NCI-H2196 (cell line): ENCODE results near the gene HRCT1.
"Not testable (repeated sequence)": the region's sequence is repeated elsewhere in the genome, so short reads cannot be mapped to it uniquely, and the experiment has no call there.

ENCODE experiments used
- DNase-seq: peaks from one replicate; lab custom pipeline; 2025; ENCODE audit not compliant: unreplicated experiment; lab: John Stamatoyannopoulos, UW

The HRCT1 gene

DNA sequence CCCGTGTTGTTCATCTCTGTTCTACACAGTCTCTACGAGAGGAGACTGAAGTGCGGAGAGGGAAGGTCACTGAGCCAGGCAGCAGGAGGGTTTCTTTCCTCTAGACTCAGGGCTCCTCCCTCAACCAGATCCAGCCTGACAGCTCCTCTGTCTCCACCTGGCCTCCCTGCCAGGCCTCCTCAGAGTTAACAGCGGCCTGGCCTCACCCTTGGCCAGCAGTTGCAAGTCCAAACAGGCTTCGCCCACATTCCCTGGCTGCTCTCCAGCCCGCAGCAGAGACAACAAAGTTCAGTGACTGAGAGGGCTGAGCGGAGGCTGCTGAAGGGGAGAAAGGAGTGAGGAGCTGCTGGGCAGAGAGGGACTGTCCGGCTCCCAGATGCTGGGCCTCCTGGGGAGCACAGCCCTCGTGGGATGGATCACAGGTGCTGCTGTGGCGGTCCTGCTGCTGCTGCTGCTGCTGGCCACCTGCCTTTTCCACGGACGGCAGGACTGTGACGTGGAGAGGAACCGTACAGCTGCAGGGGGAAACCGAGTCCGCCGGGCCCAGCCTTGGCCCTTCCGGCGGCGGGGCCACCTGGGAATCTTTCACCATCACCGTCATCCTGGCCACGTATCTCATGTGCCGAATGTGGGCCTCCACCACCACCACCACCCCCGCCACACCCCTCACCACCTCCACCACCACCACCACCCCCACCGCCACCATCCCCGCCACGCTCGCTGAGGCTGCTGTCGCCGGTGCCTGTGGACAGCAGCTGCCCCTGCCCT lies at the start of gene HRCT1:
Gene HRCT1 (plus strand): TSS at position 291 of the 768 bp plus-strand sequence. CDS start 86 bp downstream, at position 377.
- peak; percentile 97 for DNase-seq

DNA sequence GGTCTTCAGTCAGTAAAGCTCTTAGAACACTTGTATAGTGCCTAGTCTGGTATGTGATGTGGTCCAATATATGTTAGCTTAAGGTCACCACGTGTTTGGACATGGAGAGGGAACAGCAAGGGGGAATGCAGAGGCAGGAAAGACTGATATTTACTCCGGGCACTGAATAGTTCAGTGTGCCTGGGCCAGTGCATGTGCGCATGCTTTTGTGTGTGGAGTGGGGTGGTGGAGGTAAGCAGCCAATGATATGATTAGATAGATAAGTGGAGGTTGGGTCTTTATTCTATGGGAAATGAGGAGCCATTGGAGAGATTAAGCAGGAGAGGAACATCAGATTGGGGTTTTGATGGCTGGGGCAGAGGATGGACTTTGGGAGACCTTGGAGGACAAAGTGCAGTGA lies 49.8 kb upstream of the HRCT1 start:
- DNase-seq = no peak

DNA sequence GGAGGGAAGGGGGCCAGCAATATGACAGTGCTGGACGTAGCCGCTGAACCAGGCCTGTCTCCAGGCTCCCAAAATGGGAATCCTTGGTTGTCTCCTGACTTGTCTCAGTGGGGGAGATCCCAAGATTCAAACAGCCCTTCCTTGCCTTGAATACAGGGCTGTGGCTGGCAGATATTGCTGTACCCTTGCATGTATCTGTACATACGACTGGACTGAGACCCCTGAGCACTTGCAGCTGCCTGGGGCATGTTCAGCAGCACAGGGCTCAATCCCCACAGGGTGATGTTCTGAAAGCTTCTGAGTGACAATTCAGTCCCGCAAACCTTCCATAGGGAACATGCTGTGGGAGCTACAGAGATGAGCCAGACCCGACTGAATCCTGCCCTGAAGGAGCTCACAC lies 49.1 kb upstream of the HRCT1 start:
- no peak for DNase-seq

DNA sequence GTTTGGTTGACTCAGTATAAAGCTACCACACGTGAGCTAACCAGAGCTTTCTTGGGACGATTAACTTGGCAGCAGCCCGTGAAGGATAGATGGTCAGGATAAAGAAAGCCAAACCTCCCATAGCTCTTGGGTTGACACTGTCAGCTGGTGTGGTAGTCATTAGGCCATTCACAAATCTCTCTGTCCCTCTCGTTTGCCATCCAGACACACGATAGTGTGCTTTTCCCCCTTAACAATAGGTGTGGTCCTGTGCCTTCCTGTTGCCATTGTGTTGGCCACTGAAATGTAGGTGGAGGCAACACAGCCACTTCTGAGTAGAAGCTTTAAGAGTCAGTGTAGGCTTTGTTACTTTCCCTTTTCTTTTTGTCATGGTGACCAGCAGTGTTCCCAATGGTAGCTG lies 47.5 kb upstream of the HRCT1 start:
- DNase-seq = no peak

DNA sequence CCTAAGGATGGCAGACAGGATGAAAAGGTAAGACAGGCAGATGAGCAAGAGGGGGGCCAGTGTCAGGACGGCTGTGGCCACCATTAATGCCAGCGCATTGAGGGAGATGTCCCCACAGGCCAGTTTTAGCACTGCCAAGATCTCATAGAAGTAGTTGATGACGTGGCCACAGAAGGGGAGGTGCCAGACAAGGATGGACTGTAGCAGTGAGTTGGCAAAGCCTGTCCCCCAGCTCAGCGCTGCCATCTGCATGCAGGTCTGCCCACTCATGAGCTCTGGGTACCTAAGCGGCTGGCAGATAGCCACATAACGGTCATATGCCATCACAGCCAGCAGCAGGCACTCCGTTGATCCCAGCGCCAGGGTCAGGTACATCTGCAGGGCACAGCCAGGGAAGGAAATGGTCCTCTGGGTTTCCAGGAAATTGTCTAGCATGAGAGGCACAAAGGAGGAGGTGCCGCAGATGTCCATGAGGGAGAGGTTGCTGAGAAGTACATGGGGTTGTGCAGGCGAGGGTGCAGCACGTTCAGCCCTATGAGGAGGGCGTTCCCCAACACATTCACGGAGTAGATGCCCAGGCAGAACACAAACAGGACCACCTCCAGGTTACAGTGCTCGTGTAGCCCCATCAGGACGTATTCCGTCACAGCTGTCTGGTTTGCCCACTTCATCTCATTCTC lies 46.6 kb upstream of the HRCT1 start:
- peak; percentile 13 for DNase-seq

- DNase-seq = no peak
Measured at GRCh38 chr9:35859990-35860339, 46.0 kb upstream of the HRCT1 start.

DNA sequence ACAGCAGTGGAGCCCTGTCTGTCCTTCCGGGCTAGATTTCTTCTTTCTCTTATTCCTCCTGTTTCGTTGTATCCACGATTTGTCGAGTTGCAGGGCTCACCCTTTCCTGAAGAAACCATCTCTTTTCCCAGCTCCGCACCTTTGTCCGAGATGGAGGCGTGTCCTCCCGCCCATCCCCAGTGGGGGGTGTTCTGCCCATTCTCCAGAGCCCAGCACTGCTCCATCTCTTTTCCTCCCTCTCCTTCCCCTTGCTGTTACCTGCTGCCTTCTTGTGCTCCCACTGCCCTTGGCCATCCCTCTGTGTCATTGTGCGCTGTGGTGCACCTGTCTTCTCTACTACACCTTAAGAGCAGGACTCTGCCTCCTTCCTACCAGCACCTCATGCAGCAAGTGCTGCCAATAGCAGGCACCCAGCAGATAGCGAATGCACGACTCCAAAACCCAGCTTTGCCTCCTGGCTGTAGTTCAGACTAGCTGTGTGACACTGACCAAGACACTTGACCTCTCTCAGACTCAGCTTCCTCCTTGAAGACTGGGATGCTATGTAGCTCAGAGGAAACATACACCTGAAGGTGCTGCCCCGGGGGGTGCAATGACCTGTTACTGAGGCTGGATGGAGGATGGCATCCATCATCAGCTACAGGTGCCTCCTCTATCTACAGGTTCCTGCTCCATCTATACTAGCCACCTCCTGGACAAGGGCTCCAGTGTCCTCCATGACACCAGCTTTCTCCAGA lies 44.7 kb upstream of the HRCT1 start:
- no peak for DNase-seq

DNA sequence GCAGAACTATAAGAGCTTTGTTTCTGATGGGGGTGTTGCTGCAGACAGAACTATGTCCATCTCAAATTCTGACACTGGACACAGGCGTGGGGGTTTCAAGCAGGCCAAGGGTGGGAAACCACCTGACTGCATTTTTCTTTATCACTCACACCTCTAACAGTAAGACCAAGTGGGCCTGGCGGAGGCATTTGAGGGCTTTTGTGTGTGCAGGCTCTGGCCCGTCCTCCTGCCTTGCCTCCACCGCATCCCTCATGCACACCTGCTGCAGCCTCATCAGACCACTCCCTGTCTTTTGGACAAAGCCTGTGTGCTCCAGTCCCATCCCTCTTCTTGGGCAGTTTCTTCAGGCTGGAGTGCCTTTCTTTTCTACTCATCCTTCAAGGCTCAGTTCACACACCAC lies 43.7 kb upstream of the HRCT1 start:
- no peak for DNase-seq

DNA sequence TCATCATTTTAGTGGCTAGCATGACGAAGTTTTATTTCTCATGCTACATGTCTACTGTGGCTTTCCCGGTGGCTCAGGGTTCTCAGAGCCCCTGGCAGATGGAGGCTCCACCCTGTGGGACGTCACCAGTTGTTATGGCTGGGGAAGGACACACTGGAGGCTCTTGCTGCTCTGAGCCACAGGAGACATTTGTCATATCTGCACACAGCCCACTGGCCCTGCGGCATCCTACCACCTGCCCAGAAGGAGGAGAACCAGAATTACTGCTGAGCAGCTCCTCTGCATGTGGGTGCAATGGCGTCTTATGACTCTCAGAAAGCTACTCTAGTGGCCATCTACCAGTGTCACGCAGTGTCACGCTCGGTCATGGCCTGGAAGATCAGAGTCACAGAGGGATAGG lies 42.4 kb upstream of the HRCT1 start:
- DNase-seq = no peak

DNA sequence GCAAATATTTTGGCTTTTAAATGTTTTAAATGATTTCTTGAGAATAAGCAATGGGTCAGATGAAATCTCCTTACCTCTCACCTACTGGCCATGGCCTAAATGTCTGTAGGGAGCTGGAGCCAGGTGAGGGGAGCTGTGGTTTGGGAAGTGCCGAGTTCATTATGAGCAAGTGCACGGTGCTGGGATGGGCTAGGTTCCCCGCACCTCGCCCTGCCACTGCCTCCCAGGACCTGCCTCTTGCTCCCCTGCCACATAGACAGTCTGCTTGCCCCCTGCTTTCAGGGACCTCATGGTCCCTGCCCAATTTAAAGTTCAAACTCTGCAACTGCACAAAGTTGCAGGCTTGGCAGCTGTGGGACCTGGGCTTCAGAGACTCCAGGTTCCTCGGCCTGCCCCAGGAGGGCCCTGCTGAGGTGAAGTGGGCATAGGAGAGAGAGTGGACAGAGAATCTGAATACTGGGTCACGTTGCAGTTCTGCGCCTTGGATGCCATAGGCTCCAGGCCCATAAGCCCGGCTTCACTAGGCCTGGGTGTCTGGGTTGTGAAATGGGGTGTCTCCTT lies 41.2 kb upstream of the HRCT1 start:
- no peak for DNase-seq

DNA sequence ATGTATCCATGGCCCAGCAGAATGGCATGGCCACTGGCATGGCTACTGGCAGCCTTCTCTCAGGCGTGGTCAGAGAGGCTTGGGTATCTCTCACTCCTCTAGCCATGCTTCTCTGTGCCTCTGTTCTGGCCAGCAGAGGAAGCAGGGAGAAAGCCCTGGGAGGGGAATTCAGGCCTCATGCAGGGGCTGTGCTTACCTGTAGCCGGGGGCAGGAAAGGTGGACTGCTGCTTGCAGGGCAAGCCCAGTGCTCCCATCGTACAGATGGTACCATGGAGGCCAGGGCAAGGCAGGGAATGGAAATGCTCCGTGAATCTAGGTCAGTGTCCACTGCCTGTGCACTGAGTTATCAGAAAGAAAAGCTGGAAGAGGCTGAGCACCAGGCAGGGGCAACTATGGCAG lies 38.5 kb upstream of the HRCT1 start:
- DNase-seq = no peak

DNA sequence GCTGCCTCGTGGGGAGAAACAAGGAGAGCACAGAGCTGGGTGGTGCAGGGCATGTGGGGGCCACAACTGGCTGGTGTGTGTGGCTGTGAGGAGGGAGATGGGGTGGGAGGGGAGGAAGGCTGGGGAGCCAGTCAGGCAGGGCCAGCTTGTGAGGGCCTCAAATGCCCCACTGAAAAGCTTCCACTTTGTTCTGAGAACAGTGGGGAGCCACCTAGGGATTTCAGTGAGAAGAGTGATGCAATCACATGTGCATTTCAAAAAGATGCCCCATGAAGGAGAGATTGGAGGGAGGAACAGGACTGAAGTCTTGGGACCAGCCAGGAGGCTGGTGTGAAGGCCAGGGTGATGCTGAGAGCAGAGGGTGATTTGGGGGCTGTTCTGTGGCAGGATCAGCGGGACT lies 37.1 kb upstream of the HRCT1 start:
- DNase-seq = no peak

GRCh38 chr9:35869621-35870216 lies 36.3 kb upstream of the HRCT1 start:
- DNase-seq = peak; percentile 21

DNA sequence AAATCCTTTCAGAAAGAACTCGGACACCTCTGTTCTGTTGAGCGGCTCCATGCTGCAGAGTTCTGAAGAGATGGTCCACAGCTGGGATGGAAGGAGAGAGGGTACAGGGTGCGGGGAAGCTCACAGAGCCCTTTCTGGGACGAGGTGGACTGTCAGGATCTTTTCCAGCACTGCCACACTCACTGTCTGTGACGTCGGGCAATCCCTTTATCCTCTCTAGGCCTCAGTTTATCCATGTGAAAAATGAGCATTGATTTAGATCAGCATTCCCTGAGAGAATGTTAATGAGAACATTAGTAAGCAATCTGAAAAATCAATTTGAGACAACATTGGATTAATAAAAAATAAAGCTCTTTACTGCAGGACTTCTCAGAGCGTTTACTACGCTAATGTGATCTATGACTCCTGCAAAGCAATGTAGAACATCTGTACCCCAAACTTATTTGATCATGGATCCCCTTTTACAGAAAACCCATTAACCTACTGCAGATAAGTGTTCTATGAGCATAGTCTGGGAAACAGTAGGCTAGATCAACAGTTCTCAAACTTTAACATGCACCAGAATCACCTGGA lies 35.6 kb upstream of the HRCT1 start, which contains the start of gene OR13J1:
Gene OR13J1 (minus strand): TSS at position 51 of the 573 bp plus-strand sequence. CDS start 0 bp downstream, at position 51.
- DNase-seq = no peak

- DNase-seq = peak; percentile 70
Measured at GRCh38 chr9:35871545-35871944, 34.5 kb upstream of the HRCT1 start.

GRCh38 chr9:35872505-35872904 lies 33.5 kb upstream of the HRCT1 start:
- no peak for DNase-seq

DNA sequence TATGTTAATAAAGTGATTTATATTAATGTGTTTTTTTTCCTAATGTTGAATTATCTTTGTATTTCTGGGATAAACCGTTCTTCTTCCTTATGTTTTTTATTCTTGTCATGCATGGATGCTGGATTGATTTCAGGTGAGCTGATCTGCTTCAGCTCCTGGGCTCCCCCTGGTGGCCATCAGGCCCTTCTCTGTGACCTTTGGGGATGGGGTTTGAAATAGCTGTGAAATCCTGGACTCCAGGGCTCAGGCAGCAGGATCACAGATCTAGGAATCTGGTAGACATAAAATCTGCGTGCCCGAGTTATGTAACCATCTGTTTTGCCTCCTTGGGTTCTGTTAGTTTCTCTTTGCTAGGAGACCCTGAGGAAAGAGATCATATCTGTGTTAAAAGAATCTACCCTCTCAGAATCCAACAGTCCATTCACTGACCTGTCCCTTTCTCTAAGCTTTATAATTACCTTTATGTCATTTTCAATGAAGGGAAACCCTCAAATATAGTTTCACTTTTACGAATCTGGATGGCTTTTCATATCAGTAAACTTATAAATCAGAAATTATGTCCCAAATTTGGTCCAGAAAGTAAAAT lies 23.6 kb upstream of the HRCT1 start:
- peak; percentile 87 for DNase-seq

DNA sequence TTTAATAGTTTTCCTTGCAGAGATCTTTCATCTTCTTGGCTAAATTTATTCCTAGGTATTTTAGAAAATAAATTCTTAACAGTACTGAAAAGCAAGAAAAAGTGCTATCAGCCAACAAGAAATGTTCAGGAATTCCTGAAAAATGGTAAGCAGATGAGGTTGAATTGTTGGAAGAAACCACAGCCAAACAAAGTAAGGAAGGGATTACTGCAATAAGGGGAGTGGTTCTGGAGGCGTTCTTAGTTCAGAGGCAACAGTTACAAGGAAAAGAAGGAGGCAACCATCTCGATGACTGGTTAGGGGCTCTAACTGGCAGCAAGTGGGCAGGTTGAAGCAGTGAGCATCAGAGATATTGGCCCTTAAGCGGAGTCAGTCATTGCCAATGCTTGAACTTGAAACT lies 23.0 kb upstream of the HRCT1 start:
- DNase-seq = no peak

GRCh38 chr9:35884908-35885307 lies 21.1 kb upstream of the HRCT1 start:
- not testable (repeated sequence) for DNase-seq

- no peak for DNase-seq
Measured at GRCh38 chr9:35891646-35892045, 14.4 kb upstream of the HRCT1 start.
